GM18511 (cell line): ENCODE results near the gene MYO16.

Experiments used
- ATAC-seq: cut with Tn5 transposase; IDR thresholded peaks from one replicate; pipeline ENCODE4 v1.9.1; 2021; ENCODE audit warnings: mild to moderate bottlenecking, moderate library complexity; ENCODE audit not compliant: unreplicated experiment

The MYO16 gene

DNA sequence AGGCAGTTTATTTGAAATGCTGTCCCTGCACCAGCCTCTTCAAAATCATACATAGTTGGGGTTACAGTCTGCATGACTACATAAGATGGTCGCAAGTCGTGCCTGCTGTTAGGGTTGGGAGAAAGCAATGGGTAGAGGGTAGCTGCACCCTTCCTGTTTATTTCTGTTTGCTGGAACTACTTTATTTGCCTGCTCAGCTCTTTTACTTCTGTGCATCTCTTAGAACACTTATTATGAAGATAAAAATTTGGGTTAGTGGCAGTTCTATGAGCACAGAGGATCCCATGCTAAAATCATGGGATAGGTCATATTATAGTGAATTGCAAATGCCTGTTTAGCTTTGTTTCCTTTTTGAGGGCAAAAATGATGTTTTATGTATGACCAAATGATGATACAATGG lies 160.1 kb downstream of the MYO16 start:
- no peak for ATAC-seq

DNA sequence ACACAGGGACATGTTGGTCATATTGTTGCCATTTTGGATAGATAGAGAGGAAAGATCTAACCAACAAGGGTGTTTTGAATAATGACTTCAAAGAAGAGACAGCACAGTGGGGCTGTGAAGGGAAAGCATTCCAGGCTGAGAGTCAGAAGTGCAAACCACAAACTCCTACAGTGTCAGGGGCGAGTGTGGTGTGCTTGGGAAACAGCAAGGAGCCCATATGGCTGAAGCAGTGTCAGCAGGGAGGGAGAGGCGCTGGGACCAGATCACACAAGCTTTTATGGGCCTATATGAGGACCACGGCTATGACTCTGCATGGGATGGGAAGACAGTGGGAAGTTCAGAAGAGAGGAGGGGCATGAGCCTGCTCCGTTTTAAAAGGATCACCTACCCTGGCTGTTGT lies 166.4 kb downstream of the MYO16 start:
- no peak for ATAC-seq

DNA sequence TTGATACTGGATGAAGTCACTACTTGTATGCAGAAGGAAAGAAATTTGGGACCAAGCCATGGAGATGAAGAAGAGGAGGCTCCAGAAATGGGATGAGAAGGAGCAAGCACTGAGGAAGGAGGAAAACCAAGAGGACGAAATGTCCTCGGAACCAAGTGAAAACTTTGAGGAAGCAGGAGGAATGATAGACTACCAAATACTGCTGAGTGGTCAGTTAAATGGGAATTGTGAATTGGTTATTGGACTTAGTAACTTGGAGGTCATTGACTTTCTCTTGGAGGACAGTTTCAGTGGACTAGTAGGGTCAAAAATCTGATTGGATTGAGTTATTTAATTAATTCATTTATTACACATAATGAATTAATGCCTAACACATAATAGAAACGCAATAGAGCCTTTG lies 167.9 kb downstream of the MYO16 start:
- no peak for ATAC-seq

GRCh38 chr13:108807841-108808240 lies 178.4 kb downstream of the MYO16 start:
- ATAC-seq: no peak

DNA sequence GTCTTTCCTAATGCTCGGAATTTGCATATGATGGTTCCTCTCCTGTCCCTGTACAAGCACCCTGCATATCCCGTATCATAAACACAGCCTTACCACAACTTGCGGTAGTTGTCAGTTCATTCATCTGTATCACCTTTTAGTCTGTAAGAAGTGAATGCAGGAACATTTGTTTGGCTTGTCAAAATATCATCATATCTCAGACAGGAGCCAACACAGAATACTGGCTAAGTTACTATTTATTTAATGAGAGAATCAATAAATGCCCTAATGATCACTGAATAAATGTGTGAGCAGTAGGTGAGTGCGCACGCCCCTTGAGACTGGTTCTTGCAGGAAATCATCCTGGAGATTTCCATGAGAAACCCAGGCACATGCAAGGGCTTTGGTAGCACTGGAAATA lies 182.8 kb downstream of the MYO16 start:
- ATAC-seq: no peak

DNA sequence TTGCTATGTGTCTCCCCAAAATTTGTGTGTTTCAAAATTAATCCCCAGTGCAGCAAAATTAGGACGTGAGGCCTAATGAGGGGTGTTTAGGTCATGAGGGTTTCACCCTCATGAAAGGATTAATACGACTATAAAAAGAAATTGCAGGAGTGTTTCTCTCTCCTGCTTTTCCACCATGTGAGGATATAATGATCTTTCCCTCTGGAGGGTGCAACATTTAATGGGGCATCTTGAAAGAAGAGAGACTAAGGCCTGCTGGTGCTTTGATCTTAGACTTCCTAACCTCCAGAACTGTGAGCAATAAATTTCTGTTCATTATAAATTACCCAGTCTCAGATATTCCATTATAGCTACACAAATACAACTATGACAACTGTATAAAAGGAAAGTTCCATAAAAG lies 183.2 kb downstream of the MYO16 start:
- no peak for ATAC-seq

- ATAC-seq: no peak
Measured at GRCh38 chr13:108813587-108814170, 184.3 kb downstream of the MYO16 start.

DNA sequence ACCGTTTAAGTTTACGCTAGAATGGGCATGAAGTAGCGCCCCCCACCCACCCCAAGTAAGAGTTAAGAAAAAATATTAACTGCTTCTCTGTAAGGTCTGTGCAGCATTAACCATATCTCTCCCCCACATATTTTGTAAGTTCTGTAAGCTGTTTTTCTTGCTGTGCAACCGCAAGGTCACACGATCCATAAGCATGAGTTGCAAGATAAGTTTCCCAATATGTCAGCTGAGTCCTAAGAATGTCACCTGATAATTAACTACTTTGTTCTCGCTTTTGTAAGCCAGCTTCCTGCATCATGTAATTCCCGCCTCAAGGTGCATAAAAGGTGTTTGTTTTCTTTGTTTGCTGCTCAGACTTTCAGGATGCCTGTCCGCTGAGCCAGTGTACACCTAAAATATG lies 187.0 kb downstream of the MYO16 start:
- no peak for ATAC-seq

DNA sequence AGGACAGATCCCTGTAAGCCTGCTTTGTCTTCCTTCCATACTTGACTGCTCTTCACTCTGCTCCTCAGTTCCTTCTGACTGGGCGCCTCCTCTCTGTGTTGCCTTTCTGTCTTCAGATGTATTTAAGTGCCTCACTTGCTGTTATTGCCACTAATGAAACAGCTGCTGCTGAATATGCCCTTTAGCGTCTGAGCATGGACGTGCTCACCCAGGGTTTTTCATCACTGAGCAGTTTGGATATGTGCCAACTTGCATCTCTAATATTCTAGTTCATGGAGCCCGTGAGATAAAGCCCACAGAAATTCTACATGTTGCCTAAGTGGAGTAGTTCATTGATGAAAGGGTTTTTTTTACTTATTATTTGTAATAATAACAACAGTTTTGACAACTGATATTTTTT lies 198.2 kb downstream of the MYO16 start:
- no peak for ATAC-seq

DNA sequence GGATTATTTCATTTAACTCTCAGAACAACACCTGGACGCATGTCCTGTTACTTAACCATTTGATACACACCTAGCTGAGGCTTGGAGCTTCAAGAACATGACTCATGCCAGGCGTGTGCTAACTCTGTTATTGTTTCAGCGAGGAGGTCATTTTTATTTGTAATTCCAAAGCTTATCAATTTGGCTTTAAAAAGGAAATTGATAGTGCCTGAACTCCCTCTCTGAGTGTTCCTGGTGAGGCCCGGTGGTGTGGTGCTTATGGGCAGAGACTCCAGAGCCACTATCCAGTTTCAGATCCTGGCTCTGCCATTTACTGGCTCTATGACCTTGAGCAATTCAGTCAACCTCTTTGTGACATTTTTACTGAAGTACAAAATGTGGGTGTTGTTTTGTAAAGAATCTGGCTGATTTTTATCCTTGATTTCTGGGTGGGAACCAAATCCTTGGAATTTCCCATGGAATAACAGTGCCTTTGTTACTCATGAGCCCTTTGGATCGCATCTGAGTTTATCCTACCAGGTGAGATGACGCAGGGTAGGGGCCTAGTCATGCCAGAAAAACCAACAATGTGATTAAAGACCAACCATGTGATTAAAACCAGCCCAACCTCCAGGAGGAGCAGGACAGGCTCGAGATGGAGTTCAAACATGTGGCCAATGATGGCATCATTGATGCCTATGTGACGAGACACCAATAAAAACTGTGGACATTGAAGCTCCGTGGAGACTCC lies 198.8 kb downstream of the MYO16 start:
- no peak for ATAC-seq

DNA sequence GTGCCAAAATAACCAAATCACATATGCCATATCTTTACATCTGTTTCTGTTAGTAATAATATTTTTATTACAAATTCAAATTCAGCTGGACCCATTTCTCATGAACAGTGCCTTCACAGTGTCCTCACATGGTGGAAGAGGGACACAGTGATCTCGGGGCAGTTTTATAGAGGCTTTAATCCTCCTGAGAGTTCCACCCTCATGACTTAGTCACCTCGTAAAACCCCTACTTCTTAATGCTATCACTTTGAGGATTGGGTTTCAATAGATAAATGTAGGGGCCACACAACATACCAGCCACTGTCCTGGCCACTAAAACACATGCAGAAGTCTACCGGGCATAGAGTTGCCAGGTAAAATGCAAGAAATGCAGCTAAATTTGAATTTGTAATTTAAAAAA lies 201.5 kb downstream of the MYO16 start:
- no peak for ATAC-seq

DNA sequence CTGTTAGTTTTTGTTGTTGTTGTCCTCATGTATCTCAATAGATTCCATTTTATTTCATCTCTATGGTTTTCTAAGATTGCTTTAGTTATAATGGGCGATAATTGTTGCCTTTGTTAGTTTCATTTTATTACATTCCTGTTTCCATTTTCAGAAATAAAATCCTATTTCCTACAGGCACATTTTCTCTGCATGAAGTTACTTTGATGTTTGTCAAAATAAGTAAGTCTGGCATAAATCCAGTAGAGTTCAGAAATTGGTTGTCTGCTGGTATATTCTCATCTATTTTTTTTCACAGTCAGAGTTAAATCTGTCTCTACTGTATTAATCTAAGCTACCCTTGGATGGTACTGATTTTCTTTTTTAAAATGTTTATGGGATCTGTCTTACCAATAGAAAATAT lies 204.1 kb downstream of the MYO16 start:
- no peak for ATAC-seq

DNA sequence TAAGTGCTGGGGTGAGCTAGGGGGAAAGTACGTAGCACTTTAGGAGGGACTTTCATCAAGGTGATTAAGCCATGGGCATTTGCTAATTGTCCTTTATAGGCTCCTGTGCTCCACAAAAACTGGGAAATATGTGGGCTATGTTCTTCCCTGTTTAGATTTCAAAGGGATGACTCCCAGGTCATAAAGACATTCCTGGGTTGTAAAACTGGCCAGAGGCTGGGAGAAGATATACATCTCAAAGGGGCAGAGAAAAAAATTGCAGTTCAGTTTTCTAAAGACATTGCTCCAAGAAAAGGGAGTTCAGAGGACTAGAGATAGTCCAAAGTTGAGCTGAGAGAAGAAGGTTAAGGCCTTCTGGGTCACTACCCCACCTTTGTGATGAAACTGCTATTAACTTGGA lies 204.8 kb downstream of the MYO16 start:
- ATAC-seq: no peak

- no peak for ATAC-seq
Measured at GRCh38 chr13:108835083-108835482, 205.7 kb downstream of the MYO16 start.

DNA sequence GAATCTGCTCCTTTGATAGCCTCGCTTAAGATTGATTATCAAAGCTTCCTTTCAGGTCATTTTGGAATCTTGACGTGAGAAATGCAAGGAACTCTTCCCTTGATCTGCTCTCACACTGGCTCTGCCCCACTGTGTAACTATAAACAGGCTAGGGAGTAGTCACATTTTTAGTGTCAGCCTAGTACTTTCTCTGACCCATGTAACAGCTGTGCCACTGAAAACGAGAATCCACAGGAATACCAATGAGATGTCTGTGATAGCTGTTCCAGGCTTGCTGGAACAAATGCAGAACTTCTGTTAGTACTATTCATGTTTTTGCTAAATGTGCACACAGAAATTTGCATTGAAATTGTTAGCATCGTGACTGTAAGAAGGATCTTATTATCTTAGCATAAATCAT lies 221.3 kb downstream of the MYO16 start:
- no peak for ATAC-seq

DNA sequence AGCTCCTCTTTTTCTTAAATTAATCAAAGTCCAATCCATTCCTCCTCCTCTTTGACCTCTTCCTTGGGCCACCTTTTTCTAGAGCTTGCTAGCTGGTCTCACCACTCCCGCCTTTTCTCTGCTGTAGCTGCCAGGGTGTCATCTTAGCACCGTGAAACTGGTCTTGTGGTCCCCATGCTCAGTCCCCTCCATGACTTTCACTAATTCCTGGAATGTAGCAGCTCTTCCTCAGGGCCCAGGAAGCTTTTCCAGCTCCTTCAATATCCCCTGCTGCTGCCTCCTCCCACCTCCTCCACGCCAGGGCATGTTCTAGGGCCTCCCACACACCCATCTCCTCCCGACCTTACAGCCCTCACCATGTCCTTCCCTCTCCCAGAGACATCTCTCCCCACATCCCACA lies 222.2 kb downstream of the MYO16 start:
- ATAC-seq: no peak

- ATAC-seq: no peak
Measured at GRCh38 chr13:108853031-108853430, 223.6 kb downstream of the MYO16 start.

DNA sequence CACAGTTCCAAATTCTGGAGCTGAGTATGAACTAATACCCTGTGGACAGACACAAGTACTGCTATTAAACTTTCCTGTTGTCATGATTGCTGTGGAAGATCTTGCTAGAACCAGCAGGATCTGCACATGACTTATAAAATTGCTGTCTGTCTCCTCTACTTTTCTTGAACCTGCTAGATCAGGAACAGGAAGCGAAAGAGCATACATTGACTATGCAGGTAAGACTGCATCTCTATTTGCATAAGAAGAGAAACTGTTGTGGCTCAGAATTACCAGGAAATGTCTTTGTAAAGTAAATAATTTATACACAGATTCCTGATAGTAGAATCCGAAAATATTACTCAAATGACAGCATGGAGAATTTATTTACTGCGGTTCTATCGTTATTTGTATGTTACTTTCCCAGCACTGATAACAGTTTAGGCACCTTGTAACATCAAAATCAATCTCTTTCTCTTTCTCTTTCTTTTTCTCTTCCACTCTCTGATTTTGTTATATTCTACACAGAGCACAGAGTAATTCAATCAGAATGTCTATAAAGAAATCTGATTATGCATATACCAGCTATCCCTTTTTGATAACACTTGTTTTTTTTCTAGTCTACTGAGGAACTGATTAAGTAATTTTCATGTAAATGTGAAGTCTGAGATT lies 226.5 kb downstream of the MYO16 start:
- peak; percentile 83 for ATAC-seq

DNA sequence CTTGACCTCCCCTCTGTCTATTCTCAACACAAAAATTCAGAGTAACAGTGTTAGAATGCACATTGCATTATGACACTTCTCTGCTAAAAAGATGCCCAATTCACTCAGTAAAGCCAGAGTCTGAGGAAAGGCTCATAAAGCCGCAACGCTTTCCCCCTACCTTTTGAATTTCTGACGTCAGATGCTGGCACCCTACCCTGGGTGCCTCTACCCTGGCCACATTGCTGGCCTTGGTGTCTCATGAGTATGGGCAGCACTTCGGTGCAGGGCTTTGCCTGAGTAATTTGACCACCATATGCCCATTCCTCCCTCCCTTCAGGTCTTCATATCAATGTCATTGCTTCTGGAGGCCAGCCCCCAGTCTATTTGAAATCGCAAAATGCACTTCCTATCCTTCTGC lies 229.3 kb downstream of the MYO16 start:
- ATAC-seq: no peak

DNA sequence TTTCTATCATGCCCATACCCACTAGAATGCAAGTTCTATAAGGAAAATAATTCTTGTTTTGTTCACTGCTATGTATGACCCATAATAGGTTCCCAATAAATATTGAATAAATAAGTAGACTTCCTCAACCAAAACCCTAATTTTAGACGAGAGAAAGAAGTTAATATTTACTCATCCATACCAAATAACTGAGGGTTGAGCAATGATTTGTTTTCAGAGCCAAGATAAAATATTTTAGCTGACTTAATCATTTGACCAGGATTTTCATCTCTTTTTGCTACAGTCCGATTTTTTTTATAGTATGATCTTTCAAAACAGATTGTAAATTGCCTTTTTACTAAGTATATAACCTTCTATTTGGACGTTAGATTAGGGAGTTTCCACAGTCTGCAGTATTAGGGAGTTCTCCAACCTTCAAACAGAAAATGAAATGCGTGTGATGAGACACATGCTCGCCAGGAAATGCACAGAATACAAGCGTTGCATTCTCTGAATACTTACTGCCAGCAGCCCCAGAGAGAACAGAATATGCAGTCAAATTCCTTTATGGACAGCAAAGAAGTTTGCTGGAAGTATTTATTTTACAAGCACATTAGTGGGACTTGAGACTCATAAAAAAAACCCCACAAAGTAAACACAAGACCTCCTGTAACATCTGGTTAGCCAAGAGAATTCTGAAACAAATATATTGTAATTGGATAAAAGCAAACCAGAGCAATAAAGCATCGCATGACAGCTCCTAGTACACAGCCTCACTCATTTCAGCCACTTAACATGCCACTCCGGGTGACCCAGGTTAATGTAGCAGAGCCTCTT lies 230.0 kb downstream of the MYO16 start:
- ATAC-seq: peak; percentile 35

- ATAC-seq: no peak
Measured at GRCh38 chr13:108860418-108860817, 231.0 kb downstream of the MYO16 start.

DNA sequence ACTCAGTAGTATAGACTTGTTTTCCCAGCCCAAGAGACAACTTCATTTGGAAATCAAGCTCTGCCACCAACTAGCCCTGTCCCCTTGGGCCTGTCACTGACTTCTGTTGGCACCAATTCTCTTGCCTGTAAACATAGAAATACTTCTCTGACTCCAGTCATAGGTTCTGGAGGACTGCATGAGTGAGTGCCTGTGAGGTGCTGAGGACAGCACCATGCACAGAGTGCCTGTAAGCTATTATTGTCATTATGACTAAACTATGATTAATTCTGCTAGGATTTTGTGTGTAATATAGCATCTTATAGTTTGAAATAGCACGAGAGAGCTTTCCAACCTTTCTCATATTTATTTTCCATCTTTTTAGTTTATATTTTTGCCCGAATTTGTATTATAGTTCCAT lies 247.9 kb downstream of the MYO16 start:
- ATAC-seq: no peak
